A673 (cell line): ENCODE measurements around the gene C5.

Experiments
- EZH2 ChIP-seq: fragments of 200-600 bp; sonication (generic); IDR thresholded peaks from 2 replicates; pipeline ENCODE4 v1.6.1; 2017; ENCODE audit warnings: borderline replicate concordance, low read depth, mild to moderate bottlenecking, mixed read lengths, antibody characterized with exemption, low read length; ENCODE audit not compliant: poor library complexity, severe bottlenecking
- TF ChIP-seq, protein P1 (sequence below): fragments of 300-800, 200-600 bp; sonication (generic); conservative IDR thresholded peaks from 2 replicates; pipeline ENCODE4 v1.5.1; 2017; ENCODE audit warnings: low read depth, mild to moderate bottlenecking, antibody characterized with exemption, low read length, moderate library complexity, mixed read lengths

GRCh38 chr9:120935383-120935857 is 114.7 kb downstream of the C5 start:
- TF ChIP-seq, protein P1, sequence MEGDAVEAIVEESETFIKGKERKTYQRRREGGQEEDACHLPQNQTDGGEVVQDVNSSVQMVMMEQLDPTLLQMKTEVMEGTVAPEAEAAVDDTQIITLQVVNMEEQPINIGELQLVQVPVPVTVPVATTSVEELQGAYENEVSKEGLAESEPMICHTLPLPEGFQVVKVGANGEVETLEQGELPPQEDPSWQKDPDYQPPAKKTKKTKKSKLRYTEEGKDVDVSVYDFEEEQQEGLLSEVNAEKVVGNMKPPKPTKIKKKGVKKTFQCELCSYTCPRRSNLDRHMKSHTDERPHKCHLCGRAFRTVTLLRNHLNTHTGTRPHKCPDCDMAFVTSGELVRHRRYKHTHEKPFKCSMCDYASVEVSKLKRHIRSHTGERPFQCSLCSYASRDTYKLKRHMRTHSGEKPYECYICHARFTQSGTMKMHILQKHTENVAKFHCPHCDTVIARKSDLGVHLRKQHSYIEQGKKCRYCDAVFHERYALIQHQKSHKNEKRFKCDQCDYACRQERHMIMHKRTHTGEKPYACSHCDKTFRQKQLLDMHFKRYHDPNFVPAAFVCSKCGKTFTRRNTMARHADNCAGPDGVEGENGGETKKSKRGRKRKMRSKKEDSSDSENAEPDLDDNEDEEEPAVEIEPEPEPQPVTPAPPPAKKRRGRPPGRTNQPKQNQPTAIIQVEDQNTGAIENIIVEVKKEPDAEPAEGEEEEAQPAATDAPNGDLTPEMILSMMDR: no peak
- TF ChIP-seq EZH2: no peak
